Right renal cortex interstitium (tissue), 3 donors: Measurements from ENCODE around the gene SH3PXD2A. TPM values are rescaled to one million over a fixed set of nuclear protein-coding genes. Genes with fewer than 3 reads are reported as not detected.
"Not testable (repeated sequence)": the region's sequence is repeated elsewhere in the genome, so short reads cannot be mapped to it uniquely, and the experiment has no call there.

Experiments
- DNase-seq, 3 donors: peaks; one replicate each; pipeline ENCODE4 v3.0.0-alpha.2; 2013; ENCODE audit warnings: low read depth in 3 of 3, low spot score in 2 of 3
- polyA plus RNA-seq, 3 donors: library from polyadenylated mRNA; unstranded; fragments of 120-200 nt; gene quantifications; one replicate each; pipeline ENCODE4 v1.2.1, GENCODE V29; 2013; ENCODE audit not compliant: insufficient read length in 3 of 3

The SH3PXD2A gene
- polyA plus RNA-seq, 3 donors: 25.6 to 28.5 (median 27.1) TPM

GRCh38 chr10:103772846-103773245, 82.5 kb downstream of the SH3PXD2A start:
- not testable (repeated sequence) for DNase-seq

GRCh38 chr10:103772096-103772845, 83.1 kb downstream of the SH3PXD2A start:
- DNase-seq: peak; percentile 69 to 74 (median 69)

- DNase-seq: no peak
Observed at GRCh38 chr10:103770139-103770538, 85.2 kb downstream of the SH3PXD2A start.

- DNase-seq: no peak
Observed at GRCh38 chr10:103769176-103769575, 86.2 kb downstream of the SH3PXD2A start.

GRCh38 chr10:103768345-103768744, 87.0 kb downstream of the SH3PXD2A start:
- no peak for DNase-seq

- DNase-seq: no peak
Observed at GRCh38 chr10:103767756-103768155, 87.6 kb downstream of the SH3PXD2A start.

- DNase-seq: no peak
Observed at GRCh38 chr10:103766751-103767505, 88.4 kb downstream of the SH3PXD2A start.

GRCh38 chr10:103765981-103766380, 89.4 kb downstream of the SH3PXD2A start:
- DNase-seq: no peak

GRCh38 chr10:103765168-103765567, 90.2 kb downstream of the SH3PXD2A start:
- DNase-seq: no peak

GRCh38 chr10:103764296-103765088, 90.9 kb downstream of the SH3PXD2A start:
- no peak for DNase-seq

GRCh38 chr10:103763374-103764202, 91.8 kb downstream of the SH3PXD2A start:
- DNase-seq: no peak

- no peak for DNase-seq
Observed at GRCh38 chr10:103762916-103763315, 92.5 kb downstream of the SH3PXD2A start.

GRCh38 chr10:103762162-103762561, 93.2 kb downstream of the SH3PXD2A start:
- DNase-seq: no peak

GRCh38 chr10:103761075-103761920, 94.1 kb downstream of the SH3PXD2A start:
- DNase-seq: no peak

- DNase-seq: not testable (repeated sequence)
Observed at GRCh38 chr10:103760233-103760632, 95.1 kb downstream of the SH3PXD2A start.

GRCh38 chr10:103759100-103759781, 96.1 kb downstream of the SH3PXD2A start:
- DNase-seq: no peak

- DNase-seq: no peak
Observed at GRCh38 chr10:103758294-103758681, 97.1 kb downstream of the SH3PXD2A start.

- DNase-seq: no peak
Observed at GRCh38 chr10:103757531-103758293, 97.7 kb downstream of the SH3PXD2A start.
